Glutamatergic neuron (in vitro differentiated cells): ENCODE measurements around the gene DGKG. TPM values are rescaled to one million over a fixed set of nuclear protein-coding genes. Genes with fewer than 3 reads are reported as not detected.

Experiments
- DNase-seq: peaks from one replicate; pipeline ENCODE4 v3.0.0; 2022
- H3K27ac Mint-ChIP-seq: one replicate; pipeline ENCODE4 v1.8.0; 2020; ENCODE audit warnings: mild to moderate bottlenecking, mixed read lengths, inconsistent platforms; ENCODE audit not compliant: unreplicated experiment
- H3K27me3 Mint-ChIP-seq: one replicate; pipeline ENCODE4 v1.8.0; 2020; ENCODE audit warnings: mild to moderate bottlenecking, moderate library complexity, mixed read lengths, inconsistent platforms; ENCODE audit not compliant: unreplicated experiment
- H3K36me3 Mint-ChIP-seq: one replicate; pipeline ENCODE4 v1.8.0; 2020; ENCODE audit warnings: mild to moderate bottlenecking, mixed read lengths, inconsistent platforms; ENCODE audit not compliant: unreplicated experiment
- H3K4me1 Mint-ChIP-seq: one replicate; pipeline ENCODE4 v1.8.0; 2020; ENCODE audit warnings: mild to moderate bottlenecking, low read depth, mixed read lengths, inconsistent platforms; ENCODE audit not compliant: unreplicated experiment
- H3K4me3 Mint-ChIP-seq: one replicate; pipeline ENCODE4 v1.8.0; 2020; ENCODE audit warnings: mild to moderate bottlenecking, mixed read lengths, inconsistent platforms; ENCODE audit not compliant: unreplicated experiment
- H3K9me3 Mint-ChIP-seq: one replicate; pipeline ENCODE4 v1.8.0; 2020; ENCODE audit warnings: mild to moderate bottlenecking, moderate library complexity, mixed read lengths, inconsistent platforms; ENCODE audit not compliant: unreplicated experiment
- total RNA-seq: library from RNA; stranded (reverse); fragmentation: NEBNext Ultra II Directional; extraction: Animal tissue kit (Norgen Biotek cat#: 25700); gene quantifications from one replicate; pipeline ENCODE4 v1.2.1, GENCODE V29; 2021; ENCODE audit not compliant: unreplicated experiment
- TF ChIP-seq, protein P1 (sequence below): fragments of 200-600 bp; sonication (generic); IDR thresholded peaks from one replicate; pipeline ENCODE4 v1.5.0; 2021; ENCODE audit not compliant: partially characterized antibody, unreplicated experiment

The DGKG gene
- total RNA-seq, 1 donor from 2014 or later = 24.1 TPM

DNA sequence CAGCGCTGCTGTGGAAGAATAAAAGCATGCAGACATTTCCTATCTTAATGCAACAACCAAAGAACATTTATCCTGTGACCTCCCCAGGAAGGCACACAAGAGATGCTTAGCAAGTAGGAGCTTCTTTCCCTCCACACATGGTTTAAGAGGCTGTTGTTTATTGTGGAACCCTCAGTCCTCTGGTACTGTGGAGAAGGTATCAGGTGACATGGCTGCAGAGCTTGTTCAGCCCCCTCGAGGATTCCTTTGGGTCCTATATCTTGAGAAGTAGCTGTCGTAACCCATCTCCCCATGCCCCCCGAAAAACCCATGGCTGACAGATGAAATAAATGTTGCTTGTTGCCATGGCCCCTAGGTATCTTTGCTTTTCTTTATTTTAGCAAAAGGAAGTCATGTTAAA, 232.8 kb downstream of the DGKG start:
- H3K4me1 Mint-ChIP-seq = peaks cover 13% of the 10 kb centered on the region
- peaks cover 2% of the 10 kb centered on the region for H3K27me3 Mint-ChIP-seq
- TF ChIP-seq, protein P1, sequence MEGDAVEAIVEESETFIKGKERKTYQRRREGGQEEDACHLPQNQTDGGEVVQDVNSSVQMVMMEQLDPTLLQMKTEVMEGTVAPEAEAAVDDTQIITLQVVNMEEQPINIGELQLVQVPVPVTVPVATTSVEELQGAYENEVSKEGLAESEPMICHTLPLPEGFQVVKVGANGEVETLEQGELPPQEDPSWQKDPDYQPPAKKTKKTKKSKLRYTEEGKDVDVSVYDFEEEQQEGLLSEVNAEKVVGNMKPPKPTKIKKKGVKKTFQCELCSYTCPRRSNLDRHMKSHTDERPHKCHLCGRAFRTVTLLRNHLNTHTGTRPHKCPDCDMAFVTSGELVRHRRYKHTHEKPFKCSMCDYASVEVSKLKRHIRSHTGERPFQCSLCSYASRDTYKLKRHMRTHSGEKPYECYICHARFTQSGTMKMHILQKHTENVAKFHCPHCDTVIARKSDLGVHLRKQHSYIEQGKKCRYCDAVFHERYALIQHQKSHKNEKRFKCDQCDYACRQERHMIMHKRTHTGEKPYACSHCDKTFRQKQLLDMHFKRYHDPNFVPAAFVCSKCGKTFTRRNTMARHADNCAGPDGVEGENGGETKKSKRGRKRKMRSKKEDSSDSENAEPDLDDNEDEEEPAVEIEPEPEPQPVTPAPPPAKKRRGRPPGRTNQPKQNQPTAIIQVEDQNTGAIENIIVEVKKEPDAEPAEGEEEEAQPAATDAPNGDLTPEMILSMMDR = no peak
- H3K27ac Mint-ChIP-seq = no peak overlapping the region
- no peaks in the 10 kb centered on the region for H3K36me3 Mint-ChIP-seq
- no peaks in the 10 kb centered on the region for H3K9me3 Mint-ChIP-seq
- H3K4me3 Mint-ChIP-seq = no peak overlapping the region
- no peak for DNase-seq

GRCh38 chr3:186128158-186128557, 233.9 kb downstream of the DGKG start:
- Mint-ChIP-seq H3K27ac (no peak overlapping the region), H3K27me3 (peaks cover 2% of the 10 kb centered on the region), H3K36me3 (no peaks in the 10 kb centered on the region), H3K9me3 (no peaks in the 10 kb centered on the region), H3K4me1 (peaks cover 11% of the 10 kb centered on the region), H3K4me3 (no peak overlapping the region)
- TF ChIP-seq, protein P1 = no peak
- DNase-seq = no peak

DNA sequence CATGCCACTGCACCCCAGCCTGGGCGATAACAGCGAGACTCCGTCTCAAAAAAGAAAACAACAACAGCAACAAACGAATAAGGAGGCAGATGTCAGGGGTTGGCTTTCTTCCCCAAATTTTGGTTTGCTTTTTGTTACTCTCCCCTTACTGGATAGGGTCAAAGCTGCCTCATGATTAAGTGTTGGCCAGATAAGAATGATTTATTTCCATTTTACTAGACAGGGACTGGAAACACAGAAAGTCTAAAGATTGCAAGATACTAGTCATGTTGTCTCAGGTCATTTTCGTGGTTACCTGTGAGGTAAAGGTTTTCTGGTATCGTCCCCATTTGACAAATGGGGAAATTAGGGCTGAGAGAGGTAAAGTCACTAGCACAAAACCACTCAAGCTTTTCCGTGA, 234.6 kb downstream of the DGKG start:
- H3K27me3 Mint-ChIP-seq = peaks cover 2% of the 10 kb centered on the region
- DNase-seq = no peak
- TF ChIP-seq, protein P1 = no peak
- no peak overlapping the region for H3K4me3 Mint-ChIP-seq
- peaks cover 13% of the 10 kb centered on the region for H3K4me1 Mint-ChIP-seq
- no peaks in the 10 kb centered on the region for H3K36me3 Mint-ChIP-seq
- H3K9me3 Mint-ChIP-seq = no peaks in the 10 kb centered on the region
- H3K27ac Mint-ChIP-seq = no peak overlapping the region

DNA sequence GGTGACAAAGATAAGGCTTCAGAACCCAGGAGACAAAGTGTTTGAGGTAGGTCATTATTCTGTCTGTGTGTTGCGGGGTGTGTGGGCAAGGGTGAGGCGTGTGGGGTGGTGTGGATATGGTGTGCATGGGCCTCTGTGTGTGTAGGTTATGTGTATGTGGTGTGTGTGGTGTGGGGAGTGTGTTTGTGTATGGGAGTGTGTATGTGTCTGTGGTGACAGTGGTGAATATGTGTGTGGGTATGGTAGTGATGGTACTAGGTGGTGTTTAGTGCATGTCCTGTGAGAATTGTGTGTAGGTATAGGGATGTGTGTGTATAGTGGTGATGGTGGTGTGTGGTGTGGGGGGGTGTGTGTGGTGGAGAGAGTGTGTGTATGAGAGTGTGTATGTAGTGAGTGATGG, 236.9 kb downstream of the DGKG start:
- Mint-ChIP-seq H3K27me3 (peaks cover 2% of the 10 kb centered on the region), H3K36me3 (no peaks in the 10 kb centered on the region), H3K9me3 (no peaks in the 10 kb centered on the region), H3K4me3 (no peak overlapping the region), H3K27ac (no peak overlapping the region), H3K4me1 (peaks cover 18% of the 10 kb centered on the region)
- DNase-seq = no peak
- TF ChIP-seq, protein P1 = no peak

DNA sequence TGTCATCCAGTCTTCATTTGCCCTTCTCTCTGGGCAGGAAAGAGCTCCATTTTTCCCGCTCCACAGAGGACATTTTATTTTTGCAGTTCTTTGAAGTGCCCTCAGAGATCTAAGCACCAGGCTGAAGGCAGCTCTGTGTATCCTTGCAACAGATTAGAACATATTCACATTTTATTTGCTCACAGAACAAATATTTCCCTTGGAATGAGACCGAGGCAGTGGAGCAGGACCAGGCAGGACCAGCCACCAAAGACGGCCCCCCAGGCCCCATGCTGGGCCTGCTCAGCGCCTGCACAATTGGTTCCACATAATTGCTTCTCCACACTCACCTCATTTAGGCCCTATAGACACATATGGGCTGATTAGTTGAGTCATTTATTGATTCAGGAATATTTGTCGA, 237.4 kb downstream of the DGKG start:
- DNase-seq = no peak
- no peaks in the 10 kb centered on the region for H3K36me3 Mint-ChIP-seq
- no peak overlapping the region for H3K27ac Mint-ChIP-seq
- peaks cover 2% of the 10 kb centered on the region for H3K27me3 Mint-ChIP-seq
- H3K4me3 Mint-ChIP-seq = no peak overlapping the region
- TF ChIP-seq, protein P1 = no peak
- H3K4me1 Mint-ChIP-seq = peaks cover 18% of the 10 kb centered on the region
- no peaks in the 10 kb centered on the region for H3K9me3 Mint-ChIP-seq
